ENCODE data around the gene CD99L2.

DNA sequence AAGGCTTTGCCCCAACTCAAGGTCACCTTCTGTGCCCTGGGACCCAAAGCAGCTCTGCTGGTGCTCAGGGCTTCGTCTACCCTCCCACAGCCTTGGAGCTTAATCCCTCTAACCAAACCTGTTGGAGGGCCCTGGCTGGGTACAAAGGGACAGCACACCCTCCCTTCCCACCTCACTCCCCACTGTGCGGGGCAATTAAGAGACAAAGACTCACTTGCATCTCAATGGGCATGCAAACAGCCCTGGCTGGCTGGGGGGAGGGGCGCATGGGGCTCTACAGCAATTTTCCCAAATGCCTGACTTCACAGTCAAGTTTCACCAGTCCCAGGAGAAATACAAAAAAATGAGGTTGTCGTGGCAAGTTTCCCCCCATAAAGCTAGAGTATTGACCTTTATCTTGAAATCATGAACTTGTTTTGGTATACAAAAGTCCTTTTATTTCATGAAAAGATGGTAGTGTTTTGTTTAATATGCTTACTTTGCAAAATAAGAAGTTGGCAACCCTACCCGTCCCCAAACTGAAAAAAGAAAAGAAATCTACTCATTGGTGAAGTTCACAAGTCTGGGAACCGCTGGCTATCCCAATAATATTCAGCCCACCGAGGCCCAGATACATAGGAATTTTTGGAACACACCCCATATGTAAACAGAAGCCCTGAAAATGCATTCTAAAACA lies 4.1 kb upstream of the CD99L2 start:
- TF ChIP-seq, protein P1, sequence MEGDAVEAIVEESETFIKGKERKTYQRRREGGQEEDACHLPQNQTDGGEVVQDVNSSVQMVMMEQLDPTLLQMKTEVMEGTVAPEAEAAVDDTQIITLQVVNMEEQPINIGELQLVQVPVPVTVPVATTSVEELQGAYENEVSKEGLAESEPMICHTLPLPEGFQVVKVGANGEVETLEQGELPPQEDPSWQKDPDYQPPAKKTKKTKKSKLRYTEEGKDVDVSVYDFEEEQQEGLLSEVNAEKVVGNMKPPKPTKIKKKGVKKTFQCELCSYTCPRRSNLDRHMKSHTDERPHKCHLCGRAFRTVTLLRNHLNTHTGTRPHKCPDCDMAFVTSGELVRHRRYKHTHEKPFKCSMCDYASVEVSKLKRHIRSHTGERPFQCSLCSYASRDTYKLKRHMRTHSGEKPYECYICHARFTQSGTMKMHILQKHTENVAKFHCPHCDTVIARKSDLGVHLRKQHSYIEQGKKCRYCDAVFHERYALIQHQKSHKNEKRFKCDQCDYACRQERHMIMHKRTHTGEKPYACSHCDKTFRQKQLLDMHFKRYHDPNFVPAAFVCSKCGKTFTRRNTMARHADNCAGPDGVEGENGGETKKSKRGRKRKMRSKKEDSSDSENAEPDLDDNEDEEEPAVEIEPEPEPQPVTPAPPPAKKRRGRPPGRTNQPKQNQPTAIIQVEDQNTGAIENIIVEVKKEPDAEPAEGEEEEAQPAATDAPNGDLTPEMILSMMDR (IDR thresholded peaks at IDR 0.05; ENCODE audit: low read depth, low read length, poor library complexity, severe bottlenecking): no peak
- no peak for TF ChIP-seq EZH2phosphoT487 (IDR thresholded peaks at IDR 0.05; ENCODE audit: borderline replicate concordance, low read length)
